Heart left ventricle (tissue), 13 donors: ENCODE results near the gene HMX1.

Source experiments
- POLR2A ChIP-seq, 2 donors: fragments of 450-650 bp; IDR thresholded peaks; one replicate each; pipeline ENCODE4 v1.6.1; 2017; ENCODE audit warnings: antibody characterized with exemption in 2 of 2, mild to moderate bottlenecking in 2 of 2, moderate library complexity in 2 of 2
- TF ChIP-seq, protein P1 (sequence below), 12 donors: fragments of 200-600 bp; sonication (generic) in 4 of 12; IDR thresholded peaks; one replicate each; pipeline versions ENCODE4 v1.5.0 to v1.8.0; 2018 to 2022; ENCODE audit warnings: antibody characterized with exemption in 12 of 12, mild to moderate bottlenecking in 5 of 12
- donor health status: ischemic (EF 13 %, LVEDD 7.1; RV severe dilation, severe dysfunction).
- donor health status: DM: no; HTN: yes; CAD: no.
- donor health status: DM: no; HTN: no; CAD: no.
- donor health status: ischemic (EF 25% LVEDD 6.9; RV normal size, moderate dysfunction).
- donor health status: ischemic (EF 25% LVEDD 5.7; RV mildly dilated, moderate dysfunction).
- donor health status: ischemic (EF 35%, LVEDD 5.7; RV mildly dilated, moderate dysfunction).
- donor health status: nonischemic (EF 11% LVEDD 7.7; RV severe dilation, severe dysfunction).
- donor health status: DM: yes; HTN: yes; CAD: no.
- donor health status: PGD.
- donor health status: ischemic (EF 29% LVEDD 5.4; RV normal size, mild dysfunction).
- donor health status: nonischemic (EF 23%, LVEDD 6.1; RV moderate dilation, normal function).

DNA sequence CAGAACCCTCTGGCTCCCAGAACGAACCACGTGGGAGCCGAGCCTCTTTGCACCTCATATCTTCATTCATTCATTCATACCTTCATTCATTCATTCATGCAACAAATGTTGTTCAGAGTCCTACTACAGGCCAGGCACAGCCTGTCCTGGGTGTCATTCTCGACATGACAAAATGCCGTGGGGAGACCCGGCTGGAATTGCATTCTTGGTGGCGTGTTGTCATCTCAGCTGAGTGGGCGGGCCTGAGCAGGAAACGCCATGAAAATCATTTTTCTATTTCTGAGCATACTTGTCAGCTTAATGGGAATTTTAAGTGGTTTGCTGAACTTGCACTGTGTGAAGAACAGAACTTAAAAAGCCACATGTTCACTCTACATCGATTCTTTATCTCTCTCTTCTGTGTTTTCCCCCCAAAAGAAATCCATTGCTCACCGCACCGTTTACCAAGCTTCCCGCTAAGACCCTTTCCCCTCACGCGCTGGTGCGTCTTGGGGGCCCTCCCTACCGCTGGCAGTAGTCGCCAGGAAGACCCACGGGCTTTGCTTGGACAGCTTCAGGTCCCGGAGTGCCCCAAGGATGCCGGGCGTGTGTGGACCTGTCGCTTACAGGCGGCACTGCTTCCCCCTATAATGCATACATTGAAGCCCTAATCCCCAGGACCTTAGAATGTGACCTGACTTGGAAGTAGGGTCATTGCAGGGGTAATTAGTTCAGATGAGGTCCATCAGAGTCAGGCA is 41.6 kb upstream of the HMX1 start:
- no peak for TF ChIP-seq POLR2A (IDR thresholded peaks at IDR 0.05)
- TF ChIP-seq, protein P1, sequence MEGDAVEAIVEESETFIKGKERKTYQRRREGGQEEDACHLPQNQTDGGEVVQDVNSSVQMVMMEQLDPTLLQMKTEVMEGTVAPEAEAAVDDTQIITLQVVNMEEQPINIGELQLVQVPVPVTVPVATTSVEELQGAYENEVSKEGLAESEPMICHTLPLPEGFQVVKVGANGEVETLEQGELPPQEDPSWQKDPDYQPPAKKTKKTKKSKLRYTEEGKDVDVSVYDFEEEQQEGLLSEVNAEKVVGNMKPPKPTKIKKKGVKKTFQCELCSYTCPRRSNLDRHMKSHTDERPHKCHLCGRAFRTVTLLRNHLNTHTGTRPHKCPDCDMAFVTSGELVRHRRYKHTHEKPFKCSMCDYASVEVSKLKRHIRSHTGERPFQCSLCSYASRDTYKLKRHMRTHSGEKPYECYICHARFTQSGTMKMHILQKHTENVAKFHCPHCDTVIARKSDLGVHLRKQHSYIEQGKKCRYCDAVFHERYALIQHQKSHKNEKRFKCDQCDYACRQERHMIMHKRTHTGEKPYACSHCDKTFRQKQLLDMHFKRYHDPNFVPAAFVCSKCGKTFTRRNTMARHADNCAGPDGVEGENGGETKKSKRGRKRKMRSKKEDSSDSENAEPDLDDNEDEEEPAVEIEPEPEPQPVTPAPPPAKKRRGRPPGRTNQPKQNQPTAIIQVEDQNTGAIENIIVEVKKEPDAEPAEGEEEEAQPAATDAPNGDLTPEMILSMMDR (IDR thresholded peaks at IDR 0.05) = no peak
